GM21717 (cell line): Measurements from ENCODE around the gene ZBTB1.

Source experiments
- ATAC-seq: cut with Tn5 transposase; IDR thresholded peaks from one replicate; pipeline ENCODE4 v1.9.1; 2021; ENCODE audit warnings: mild to moderate bottlenecking, moderate library complexity; ENCODE audit not compliant: unreplicated experiment

The ZBTB1 gene

GRCh38 chr14:64504310-64504896, at the start of gene ZBTB1:
Gene ZBTB1 (plus strand): TSS chr14:64504770. CDS start chr14:64521505, 16,735 bp downstream.
- peak; percentile 27 for ATAC-seq

DNA sequence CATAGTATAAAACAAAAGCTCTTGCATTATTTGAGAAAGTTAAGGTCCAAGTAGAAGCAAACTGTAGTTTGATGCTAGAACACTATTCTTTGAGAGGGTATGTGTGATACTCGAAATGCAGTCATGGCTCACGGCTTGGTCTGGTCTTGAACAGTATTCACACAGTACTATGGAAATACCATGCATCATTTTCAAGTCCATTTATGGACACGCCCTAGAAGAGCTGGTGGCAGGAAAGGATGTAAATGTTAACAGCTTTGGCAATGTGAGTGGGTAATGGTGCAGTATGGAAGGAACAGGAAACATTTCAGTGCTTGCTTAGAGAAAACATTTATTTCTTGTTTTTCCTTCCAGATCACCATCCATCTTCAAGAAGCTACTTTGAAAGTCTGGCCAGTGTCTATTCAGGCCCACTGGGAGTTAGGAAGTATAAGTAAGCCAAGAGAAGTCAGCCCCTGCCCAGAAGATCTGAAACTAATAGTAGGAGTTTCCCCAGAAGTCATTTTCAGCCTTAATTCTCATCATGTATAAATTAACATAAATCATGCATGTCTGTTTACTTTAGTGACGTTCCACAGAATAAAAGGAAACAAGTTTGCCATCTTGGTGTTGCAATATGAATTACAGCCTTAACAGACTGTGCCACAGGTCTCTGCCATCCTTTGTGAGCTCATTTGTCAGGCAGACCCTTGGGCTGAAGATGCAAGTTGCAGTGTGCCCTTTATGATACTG, 45.0 kb upstream of the ZBTB1 start:
- ATAC-seq: no peak

- no peak for ATAC-seq
Observed at GRCh38 chr14:64461221-64461620, 43.3 kb upstream of the ZBTB1 start.

- ATAC-seq: no peak
Observed at GRCh38 chr14:64463195-64463594, 41.4 kb upstream of the ZBTB1 start.

DNA sequence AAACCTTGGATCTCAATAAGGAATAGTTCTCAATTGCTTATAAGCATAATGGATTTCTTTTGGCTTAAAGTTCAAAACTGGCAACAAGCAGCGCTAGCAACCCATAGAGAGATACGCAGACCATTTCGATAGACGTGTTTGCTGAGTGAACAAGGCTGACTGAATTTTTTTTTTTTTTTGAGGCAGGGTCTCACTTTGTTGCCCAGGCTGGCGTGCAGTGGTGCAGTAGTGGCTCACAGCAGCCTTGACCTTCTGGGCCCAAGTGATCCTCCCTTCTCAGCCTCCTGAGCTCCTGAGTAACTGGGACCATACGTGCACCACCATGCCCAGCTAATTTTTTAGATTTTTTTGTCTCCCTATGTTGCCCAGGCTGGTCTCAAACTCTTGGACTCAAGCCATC, 40.7 kb upstream of the ZBTB1 start:
- no peak for ATAC-seq

- peak; percentile 6 for ATAC-seq
Observed at GRCh38 chr14:64464651-64465050, 39.9 kb upstream of the ZBTB1 start.

DNA sequence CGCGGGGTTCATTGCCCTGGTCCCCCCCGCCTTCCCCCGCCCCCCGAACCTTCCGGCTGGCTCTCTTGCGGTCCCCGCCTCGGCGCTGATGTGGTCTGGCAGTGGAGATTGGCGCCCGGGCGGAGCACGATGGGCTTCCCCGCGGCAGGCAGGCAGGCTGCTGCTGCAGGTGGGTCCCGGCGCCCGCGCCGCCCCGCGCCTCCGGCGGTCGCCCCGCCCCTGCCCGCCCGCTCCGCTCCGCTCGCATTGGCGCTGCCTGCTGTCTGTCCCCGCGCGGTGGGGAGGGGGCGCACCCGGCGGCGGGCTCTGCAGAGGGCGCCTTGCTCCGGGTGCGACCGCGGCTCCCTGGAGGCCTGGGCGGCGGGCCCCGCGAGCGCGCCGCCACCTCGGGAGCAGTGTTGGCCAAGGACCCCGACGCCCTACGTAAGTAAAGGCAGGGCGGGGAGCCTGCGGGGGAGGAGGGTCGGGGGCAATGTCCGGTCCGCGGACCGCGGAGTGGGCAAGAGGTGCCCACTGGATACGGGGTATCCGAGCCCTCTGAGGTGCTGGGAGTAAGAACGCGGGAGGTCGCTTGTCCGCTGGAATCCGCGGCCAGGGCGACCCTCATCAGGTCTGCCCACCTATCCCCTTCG, 39.3 kb upstream of the ZBTB1 start, which contains the start of gene AKAP5:
Gene AKAP5, plus strand, starts transcription at position 309 of the 632 bp plus-strand sequence. CDS start 2,896 bp downstream, outside the sequence.
- peak; percentile 49 for ATAC-seq

GRCh38 chr14:64465831-64466554, 38.6 kb upstream of the ZBTB1 start:
- ATAC-seq: no peak

GRCh38 chr14:64467101-64467500, 37.5 kb upstream of the ZBTB1 start:
- no peak for ATAC-seq

DNA sequence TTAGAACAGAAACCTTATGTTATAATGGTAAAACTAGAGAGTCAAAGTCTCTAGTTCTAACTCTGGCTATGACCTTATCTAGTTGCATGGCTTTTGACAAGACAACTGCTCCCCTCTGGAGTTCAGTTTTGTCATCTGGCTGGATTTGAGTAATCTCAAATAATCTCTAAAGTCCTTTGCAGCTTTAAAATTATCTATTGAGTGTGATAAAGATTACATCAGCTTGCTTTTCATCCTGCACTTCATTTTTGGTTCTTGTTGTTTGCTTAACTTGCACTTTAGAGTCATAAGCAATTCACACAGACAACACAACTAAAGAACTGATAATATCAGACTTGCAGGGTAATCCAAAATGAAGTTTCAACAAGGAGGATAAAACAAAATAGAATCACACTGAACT, 37.0 kb upstream of the ZBTB1 start:
- no peak for ATAC-seq

DNA sequence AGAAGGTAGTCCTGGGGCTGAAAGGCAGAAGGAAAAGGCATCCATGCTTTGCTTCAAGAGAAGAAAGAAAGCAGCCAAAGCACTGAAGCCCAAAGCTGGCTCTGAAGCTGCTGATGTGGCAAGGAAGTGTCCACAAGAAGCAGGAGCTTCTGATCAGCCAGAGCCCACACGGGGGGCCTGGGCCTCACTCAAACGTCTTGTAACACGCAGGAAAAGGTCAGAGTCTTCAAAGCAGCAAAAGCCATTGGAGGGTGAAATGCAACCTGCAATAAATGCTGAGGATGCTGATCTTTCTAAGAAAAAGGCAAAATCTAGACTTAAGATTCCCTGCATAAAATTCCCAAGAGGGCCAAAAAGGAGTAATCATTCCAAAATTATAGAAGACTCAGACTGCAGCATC, 36.1 kb upstream of the ZBTB1 start:
- ATAC-seq: no peak

DNA sequence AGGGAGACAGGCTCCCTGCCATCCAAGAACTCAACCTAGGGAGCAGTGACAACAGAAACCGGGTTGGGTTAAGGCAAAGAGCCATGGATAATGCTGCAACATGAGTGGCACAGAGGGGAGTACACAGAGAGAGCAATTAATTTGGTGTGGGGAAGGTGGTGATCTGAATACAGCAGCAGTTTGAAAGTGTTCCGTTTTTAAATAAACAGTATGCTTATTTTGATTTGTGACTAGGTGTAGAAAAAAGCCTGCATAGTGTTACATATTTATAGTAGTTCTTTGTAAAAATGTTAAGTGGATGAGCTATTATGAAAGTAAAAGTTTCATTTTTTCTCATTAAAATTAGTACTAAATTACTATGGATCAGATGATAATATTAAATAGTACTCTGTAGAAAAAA, 30.5 kb upstream of the ZBTB1 start:
- ATAC-seq: no peak

- ATAC-seq: no peak
Observed at GRCh38 chr14:64474698-64475097, 29.9 kb upstream of the ZBTB1 start.

DNA sequence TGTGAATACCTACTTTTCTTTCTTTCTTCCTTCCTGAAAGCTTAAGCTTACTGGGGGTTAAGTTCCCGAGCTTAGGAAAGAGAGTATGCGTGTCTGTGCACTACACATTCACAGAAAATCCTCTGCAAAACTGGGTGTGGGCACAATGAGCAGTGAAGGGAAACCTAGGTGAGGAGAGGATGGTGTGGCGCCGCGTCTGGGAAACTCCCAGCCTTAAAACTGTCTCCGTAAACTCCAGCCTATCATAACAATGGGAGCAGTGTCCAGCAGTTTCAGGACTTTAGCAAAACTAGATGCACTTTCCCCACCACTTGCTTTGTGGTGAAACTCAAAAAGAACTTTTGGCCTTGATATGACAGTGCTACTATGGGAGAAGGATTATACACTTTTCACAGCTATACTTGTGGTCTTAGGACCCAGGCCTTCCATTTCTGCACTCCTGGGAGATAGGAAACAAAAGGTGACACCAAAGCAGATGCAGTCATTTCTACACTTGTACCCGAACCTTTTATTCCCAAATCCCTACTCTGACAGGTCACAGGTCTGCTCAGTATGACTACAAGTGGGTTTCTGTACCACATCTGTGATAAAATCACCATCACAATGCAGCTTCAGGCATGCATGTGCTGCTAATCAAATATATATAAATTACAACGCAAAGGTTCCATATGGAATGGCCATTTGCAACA, 28.8 kb upstream of the ZBTB1 start:
- ATAC-seq: no peak

- no peak for ATAC-seq
Observed at GRCh38 chr14:64476438-64476837, 28.1 kb upstream of the ZBTB1 start.

GRCh38 chr14:64478634-64479250, 25.8 kb upstream of the ZBTB1 start:
- ATAC-seq: no peak

- ATAC-seq: no peak
Observed at GRCh38 chr14:64488590-64489099, 15.9 kb upstream of the ZBTB1 start.

DNA sequence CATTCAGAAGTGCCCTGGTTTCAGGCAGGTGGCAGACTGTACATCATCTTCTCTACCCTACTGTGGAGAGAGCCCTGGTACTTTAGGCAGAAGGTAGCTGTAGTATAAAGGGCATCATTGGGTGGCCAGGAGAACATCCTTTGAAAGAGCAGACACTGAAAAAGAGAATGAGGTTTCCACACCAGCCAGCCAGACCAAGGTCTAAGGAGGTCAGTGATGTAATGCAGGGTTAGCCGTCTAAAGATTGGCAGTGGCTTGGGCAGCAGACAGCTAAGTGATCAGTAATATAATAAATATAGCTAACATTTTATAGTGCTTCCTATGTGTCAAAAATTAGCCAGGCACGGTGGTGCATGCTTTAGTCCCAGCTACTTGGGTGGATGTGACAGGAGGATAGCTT, 12.9 kb upstream of the ZBTB1 start:
- no peak for ATAC-seq

DNA sequence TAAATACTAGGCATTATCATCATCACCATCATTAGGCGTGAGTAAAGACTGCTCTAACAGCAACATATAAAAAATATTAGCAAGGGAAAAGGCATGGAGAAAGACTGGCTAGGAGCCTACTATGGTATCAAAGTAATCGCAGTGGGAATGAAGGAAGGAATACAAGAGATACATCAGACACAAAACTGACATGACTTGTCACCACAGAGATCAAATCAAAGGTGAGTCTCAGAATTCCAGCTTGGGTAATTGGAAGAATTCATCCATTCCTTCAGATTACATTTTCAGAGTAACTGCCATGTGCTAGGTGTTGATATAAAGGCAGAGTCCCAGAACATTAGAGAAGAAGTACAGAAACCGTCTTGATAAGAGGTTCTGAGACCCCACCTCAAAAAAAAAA, 11.1 kb upstream of the ZBTB1 start:
- no peak for ATAC-seq

DNA sequence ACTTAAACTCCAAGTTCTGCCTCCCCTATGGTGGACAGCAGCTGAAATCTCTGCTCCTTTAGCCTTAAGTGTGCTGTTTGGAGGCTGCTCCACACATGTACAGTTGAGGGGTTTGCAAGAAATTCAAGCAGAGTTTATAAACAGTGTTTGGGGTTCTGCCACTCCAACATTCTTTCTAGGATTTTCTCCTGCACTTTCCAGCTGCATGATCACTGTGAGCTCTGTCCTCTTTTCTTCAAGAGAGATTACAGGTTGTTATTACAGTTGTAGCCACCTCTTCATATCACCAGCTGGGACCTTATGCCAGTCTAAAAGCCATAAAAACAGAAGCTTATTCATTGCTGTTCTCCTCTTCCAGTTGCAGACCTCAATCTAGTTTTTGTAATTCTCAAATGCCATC, 9.3 kb upstream of the ZBTB1 start:
- no peak for ATAC-seq
